ENCODE measurements around the gene FBXO42.
A peak's percentile ranks its signal among the peaks of the same experiment; 100 is the strongest.
"Not testable (repeated sequence)": the region's sequence is repeated elsewhere in the genome, so short reads cannot be mapped to it uniquely, and the experiment has no call there.

FBXO42 gene

DNA sequence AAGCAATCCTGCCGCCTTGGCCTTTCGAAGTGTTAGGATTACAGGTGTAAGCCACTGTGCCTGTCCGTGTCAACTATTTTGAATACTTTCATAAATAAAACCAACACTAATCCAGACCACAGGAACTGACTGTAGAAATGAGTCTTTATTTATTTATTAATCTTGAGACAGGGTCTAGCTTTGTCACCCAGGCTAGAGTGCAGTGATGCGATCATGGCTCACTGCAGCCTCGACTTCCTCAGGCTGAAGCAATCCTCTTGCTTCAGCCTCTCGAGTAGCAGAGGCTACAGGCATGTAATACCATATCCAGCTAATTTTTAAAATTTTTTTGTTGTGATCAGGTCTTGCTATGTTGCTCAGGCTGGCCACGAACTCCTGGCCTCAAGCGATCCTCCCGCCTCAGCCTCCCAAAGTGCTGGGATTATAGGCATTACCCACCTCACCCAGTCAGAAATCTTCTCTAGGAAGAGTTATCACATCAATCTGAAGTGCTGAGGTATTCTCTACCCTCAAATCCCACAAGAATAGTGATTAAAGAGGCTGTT, 93.6 kb downstream of the FBXO42 start:
- DNase-seq = no peak

- no peak for DNase-seq
These were observed 94.3 kb downstream of the FBXO42 start for GRCh38 chr1:16257968-16258367.

DNA sequence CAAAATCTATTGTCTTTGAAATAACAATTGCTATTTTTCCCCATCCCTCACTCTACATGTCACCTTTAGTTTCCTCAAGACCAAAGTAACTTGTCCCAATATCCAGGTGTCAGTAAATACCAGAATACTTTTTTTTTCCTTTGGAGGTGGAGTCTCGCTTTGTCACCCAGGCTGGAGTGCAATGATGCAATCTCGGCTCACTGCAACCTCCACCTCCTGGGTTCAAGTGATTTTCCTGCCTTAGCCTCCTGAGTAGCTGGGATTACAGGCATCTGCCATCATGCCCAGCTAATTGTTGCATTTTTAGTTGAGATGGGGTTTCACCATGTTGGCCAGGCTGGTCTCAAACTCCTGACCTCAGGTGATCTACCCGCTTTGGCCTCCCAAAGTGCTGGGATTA, 94.7 kb downstream of the FBXO42 start:
- not testable (repeated sequence) for DNase-seq

GRCh38 chr1:16256478-16256877, 95.8 kb downstream of the FBXO42 start:
- DNase-seq = no peak

DNA sequence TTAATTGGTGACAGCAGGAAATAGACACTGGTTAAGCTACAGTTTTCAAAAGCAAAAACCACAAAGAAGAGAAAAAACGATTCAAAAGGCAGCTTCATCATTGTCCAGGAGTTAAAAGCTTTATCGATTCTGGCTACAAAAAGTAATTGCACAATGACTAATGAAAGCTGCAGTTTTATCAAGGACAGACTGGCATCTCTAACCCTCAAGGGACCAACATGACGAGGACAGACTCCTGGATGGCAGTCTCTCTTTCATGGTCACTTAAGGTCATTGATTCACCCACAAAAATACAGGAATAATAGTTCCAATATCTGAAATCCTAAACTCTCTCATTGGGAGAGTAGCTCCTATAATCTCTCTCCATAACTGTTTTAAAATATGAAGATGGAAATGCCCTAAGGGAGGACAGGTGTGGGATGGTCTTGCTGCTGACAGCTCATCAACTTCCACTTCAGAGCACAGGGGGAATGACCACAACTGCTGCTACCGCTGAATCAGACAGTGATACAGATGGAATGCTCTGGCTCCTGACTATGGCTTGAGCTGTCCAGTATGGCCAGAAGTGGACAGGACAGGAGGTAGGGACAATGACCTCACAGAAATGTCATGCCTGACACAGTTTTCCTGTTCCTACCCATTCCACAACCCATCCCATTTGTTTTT, 97.9 kb downstream of the FBXO42 start:
- DNase-seq = no peak

GRCh38 chr1:16253332-16253922, 98.9 kb downstream of the FBXO42 start:
- DNase-seq = no peak

DNA sequence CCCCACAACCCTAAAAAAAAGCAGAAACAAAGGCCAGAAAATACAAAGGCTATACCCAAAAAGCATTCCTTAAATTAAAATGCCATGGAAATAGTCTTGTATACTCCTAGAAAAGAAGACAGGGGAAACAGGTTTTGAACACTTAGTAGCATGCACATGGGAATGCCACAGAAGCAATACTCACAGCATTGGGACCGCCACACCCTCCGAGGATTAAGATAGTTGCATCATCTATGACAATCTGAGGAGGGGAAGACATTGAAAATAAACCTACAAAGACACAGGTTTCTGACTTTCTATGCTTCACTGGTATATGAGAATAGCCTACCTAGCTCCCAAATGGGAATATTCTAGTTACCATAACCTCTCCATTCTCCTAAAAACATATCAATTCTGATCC, 99.4 kb downstream of the FBXO42 start:
- no peak for DNase-seq

DNA sequence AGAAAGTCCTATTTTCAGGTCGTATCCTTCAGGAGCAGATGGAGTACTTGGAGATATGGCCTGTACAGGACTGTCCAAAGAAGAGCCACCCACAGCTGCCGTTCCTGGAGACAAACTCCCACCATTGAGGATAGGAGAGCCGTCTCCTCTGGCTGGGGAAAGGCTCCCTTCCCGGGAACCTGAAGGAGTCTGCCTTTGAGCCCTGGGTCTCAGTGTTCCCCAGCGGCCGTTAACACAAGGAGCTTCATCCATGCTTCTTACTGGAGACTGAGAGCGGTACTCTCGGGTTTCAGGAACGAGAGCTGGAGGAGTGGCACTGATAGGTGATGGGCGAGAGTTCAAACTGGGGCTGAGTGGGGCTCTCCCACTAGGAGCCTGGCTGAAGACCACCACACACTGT, 100.9 kb downstream of the FBXO42 start:
- DNase-seq = no peak

GRCh38 chr1:16250524-16251251, 101.6 kb downstream of the FBXO42 start:
- DNase-seq = no peak

- no peak for DNase-seq
These were observed 102.6 kb downstream of the FBXO42 start for GRCh38 chr1:16249596-16250241.

DNA sequence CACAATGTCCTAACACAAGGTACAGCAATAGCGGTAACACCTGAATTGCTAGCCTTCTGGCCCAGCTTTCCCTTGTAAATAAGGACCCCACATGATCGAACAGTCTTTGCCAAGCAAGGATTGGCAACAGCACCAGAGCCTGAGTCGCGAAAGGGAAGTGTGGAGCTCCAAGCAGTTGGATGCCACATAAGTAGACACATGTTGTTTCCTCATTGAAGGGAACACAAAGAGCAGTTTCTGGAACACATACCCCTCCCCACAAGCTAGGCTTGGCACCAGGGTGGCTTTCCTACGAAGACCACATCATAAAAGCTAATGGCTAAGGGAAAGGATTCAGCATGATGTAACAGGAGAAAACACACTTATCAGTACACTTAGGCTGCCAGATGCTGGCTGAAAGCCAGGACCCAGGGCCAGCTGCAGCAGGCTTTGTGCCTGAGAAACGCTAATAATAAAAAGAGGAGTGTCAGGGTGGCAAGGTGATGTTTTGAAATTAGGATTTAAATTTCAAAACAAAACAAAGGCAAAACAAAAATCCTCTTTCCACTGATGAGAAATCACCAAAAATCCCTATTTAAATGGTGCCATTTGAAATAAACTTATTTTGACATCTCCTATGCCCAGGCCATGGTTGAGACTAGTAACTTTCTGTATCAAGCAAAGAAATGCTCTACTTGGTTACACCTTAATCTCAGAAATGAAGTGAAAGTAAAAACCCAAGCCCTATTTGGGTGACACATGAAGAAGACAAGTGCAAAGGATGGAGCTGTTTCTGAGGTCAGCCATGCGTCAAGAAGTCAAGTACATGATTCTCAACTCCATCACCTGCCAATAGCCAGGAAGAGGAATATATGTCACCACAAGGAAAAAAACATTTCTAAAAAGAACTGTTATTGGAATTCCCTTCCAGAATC, 103.4 kb downstream of the FBXO42 start:
- no peak for DNase-seq

- DNase-seq = no peak
These were observed 104.3 kb downstream of the FBXO42 start for GRCh38 chr1:16248007-16248436.

- no peak for DNase-seq
These were observed 104.8 kb downstream of the FBXO42 start for GRCh38 chr1:16247441-16247840.

- DNase-seq = no peak
These were observed 105.3 kb downstream of the FBXO42 start for GRCh38 chr1:16246961-16247360.

DNA sequence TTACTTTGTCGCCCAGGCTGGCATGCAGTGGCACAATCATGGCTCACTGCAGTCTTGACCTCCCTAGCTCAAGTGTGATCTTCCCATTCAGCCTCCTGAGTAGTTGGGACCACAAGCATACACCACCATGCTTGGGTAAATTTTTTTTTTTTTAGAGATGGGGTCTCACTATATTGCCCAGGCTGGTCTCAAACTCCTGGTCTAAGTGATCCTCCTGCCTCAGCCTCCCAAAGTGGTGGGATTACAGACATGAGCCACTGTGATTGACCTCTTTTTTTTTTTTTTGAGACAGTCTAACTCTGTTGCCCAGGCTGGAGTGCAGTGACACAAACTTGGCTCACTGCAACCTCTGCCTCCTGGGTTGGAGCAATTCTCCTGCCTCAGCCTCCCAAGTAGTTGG, 106.0 kb downstream of the FBXO42 start:
- DNase-seq = not testable (repeated sequence)

DNA sequence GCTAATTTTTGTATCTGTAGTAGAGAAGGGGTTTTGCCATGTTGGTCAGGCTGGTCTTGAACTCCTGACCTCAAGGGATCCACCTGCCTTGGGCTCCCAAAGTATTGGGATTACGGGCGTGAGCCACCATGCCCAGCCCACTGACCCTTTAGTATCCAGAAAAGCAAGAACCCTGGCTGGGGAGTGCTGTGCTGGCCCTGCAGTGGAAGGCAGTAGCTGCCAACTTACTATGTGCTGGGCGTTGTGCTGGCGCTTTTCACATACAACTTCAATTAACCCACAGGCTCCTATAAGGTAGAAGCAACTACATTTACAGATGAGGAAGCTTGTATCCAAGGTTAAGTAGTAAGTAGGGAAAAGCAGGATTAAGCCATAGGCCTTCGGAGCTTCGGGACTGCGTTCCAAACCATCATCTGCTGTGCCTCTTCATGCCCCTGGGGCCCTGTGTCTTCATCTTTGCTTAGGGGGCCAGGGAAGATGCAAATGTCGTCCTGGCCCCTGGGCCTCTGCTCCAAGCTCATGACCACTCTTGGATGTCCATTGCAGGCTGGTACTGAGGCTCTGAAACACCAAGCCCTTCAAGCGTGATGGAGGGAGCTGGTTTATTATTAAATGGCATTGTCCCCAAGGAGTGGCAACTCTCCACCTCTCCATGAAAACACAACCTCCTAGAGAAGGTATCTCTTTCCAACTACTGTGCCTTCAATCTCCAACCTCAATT, 106.6 kb downstream of the FBXO42 start:
- DNase-seq = no peak

DNA sequence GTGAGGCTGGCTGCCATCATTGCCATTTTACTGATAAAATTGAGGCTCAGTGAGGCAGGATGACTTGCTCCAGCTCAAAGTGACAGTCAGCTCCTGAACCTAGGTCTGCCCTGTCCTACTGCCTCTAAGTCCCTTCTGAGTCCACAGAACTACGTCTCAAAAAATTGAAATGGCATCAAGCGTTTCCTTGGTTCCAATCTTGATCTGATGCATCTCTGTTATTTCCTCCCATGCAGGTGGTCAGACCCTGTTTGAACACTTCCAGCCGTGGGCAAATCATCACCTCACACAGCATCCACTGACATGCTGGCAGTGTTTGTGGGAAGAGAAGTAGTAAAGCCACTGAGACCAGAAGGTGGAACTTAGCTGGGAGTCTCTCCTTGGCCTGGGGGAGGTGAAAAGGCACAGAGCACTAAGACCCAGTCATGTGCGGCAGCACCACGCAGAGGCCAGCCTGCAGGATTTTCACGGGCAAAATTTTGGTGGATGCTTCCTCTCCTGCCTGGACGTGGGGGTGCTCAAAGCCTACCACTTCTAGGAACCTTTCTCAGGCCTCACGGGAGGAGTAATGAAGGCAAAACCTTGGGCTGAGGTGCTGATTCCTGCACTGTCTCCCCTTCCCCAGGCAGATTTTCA, 107.5 kb downstream of the FBXO42 start:
- no peak for DNase-seq

GRCh38 chr1:16243936-16244649, 108.2 kb downstream of the FBXO42 start:
- DNase-seq = peak; percentile 79

- no peak for DNase-seq
These were observed 109.1 kb downstream of the FBXO42 start for GRCh38 chr1:16243215-16243610.

- no peak for DNase-seq
These were observed 109.6 kb downstream of the FBXO42 start for GRCh38 chr1:16242556-16243214.
